ENCODE data around the gene DOCK2.
A peak's percentile ranks its signal among the peaks of the same experiment; 100 is the strongest.

The DOCK2 gene

DNA sequence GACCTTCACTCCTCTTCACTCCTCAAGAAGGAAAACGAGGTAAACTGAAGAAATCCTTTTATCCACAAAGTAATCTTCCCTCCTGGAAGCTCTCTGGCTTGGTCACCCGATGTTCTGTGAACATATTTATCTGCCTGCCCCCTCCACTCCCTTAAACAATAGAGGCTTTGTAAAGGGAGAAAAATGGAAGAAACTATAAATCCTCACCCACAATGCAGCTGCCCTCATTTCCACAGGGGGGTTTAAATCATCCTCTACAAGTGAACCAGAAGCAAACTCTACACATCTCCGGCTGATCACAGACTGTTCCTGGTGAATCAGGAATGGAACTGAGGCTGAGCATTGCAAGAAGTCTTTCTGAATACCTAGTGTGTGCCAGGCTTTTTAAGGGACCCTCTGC, 336.0 kb downstream of the DOCK2 start:
- TF ChIP-seq CTCF (IDR thresholded peaks at IDR 0.05; ENCODE audit: borderline replicate concordance, control extremely low read depth, extremely low read depth, insufficient read depth, missing control alignments), result no peak

DNA sequence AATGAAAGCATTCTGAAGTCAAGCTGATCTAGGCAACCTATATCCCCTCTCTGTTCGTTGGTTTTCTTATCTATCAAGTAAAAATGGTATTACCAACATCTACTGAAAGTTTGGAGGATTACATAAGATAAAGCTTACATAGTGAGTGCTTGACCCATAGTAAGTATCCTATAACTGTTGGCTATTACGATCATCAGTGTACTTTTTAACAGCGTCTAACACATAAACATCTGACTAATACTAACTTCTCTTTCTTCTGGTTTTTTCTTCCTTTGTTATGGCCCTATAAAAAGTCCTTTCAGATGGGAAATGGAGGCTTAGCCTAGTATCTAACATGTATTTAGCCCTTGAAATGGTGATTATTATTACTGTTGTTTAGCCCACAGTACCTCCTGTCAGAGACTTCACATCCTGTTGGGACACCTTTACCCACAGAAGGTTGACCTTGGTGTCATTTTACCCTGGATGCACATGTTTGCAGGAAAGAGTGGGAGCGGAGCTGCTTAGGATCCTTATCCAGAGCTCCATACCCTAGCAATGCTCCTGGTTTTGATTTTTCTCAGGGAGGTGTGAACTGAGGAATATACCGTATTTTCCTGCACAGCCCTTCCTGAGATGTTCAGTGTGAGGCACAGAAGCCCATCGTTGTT, 337.2 kb downstream of the DOCK2 start:
- no peak for DNase-seq (ENCODE audit: low spot score)
- in situ Hi-C loops (cut with MboI; ENCODE audit: low sequenced_read_pairs, unreplicated experiment), result no loop called here
- no peak for TF ChIP-seq CTCF (IDR thresholded peaks at IDR 0.05; ENCODE audit: borderline replicate concordance, control extremely low read depth, extremely low read depth, insufficient read depth, missing control alignments)

More for the DNA sequence above, 336.0 kb downstream of the DOCK2 start:
- DNase-seq (ENCODE audit: low spot score), result no peak
- in situ Hi-C loops (cut with MboI; ENCODE audit: low sequenced_read_pairs, unreplicated experiment), result no loop called here

GRCh38 chr5:169978714-169979113, 341.6 kb downstream of the DOCK2 start:
- DNase-seq (ENCODE audit: low spot score), result no peak
- in situ Hi-C loops (cut with MboI; ENCODE audit: low sequenced_read_pairs, unreplicated experiment), result no loop called here
- no peak for TF ChIP-seq CTCF (IDR thresholded peaks at IDR 0.05; ENCODE audit: borderline replicate concordance, control extremely low read depth, extremely low read depth, insufficient read depth, missing control alignments)

DNA sequence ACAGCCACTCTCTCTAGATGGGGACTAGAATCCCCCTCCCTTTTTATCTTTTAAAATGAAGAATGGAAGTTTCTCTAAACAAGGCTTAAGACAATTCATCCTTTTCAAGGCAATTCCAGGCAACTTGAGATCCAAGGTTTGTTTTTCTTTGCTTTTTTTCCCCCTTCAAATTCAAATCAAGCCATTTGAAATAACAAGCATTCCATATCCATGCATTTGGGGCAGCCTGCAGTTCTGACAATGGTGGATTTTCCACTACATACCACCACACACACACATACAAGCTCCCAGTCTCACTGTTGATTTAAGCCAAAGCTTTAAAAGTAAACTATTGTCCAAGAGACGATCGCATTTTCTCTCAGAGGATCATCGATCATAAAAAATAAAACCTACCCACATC, 342.8 kb downstream of the DOCK2 start:
- TF ChIP-seq CTCF (IDR thresholded peaks at IDR 0.05; ENCODE audit: borderline replicate concordance, control extremely low read depth, extremely low read depth, insufficient read depth, missing control alignments), result no peak
- in situ Hi-C loops (cut with MboI; ENCODE audit: low sequenced_read_pairs, unreplicated experiment), result no loop called here
- DNase-seq (ENCODE audit: low spot score), result no peak

GRCh38 chr5:169980418-169981053, 343.5 kb downstream of the DOCK2 start, which contains the start of gene INSYN2B:
INSYN2B (minus strand) TSS chr5:169980495; CDS start chr5:169883898, 96,597 bp downstream.
- TF ChIP-seq CTCF (IDR thresholded peaks at IDR 0.05; ENCODE audit: borderline replicate concordance, control extremely low read depth, extremely low read depth, insufficient read depth, missing control alignments), result peak; percentile 20
- in situ Hi-C loops (cut with MboI; ENCODE audit: low sequenced_read_pairs, unreplicated experiment), result no loop called here
- DNase-seq (ENCODE audit: low spot score), result peak; percentile 30

- in situ Hi-C loops (cut with MboI; ENCODE audit: low sequenced_read_pairs, unreplicated experiment), result no loop called here
- DNase-seq (ENCODE audit: low spot score), result no peak
- TF ChIP-seq CTCF (IDR thresholded peaks at IDR 0.05; ENCODE audit: borderline replicate concordance, control extremely low read depth, extremely low read depth, insufficient read depth, missing control alignments), result no peak
Observed at GRCh38 chr5:169988206-169988605, 351.1 kb downstream of the DOCK2 start.

All from GM13976 (cell line).